Gastrocnemius medialis (tissue), 4 donors: Measurements from ENCODE around the gene CX3CL1. TPM values are rescaled to one million over a fixed set of nuclear protein-coding genes. Genes with fewer than 3 reads are reported as not detected.

Experiments
- ATAC-seq, 2 donors: fragments of 150-250 bp; one replicate each; pipeline ENCODE4 v1.9.1; 2016
- DNase-seq, 2 donors: peaks; one replicate each; pipeline ENCODE4 v3.0.0-alpha.2; 2019
- H3K27ac ChIP-seq, 4 donors: fragments of 200-600 bp; sonication (generic); 1 replicate in 1 of 4; 2 replicates in 3 of 4; pipeline ENCODE4 v1.5.1; 2016 to 2018; ENCODE audit warnings: mild to moderate bottlenecking in 2 of 4, moderate library complexity in 1 of 4
- H3K27me3 ChIP-seq, 3 donors: fragments of 200-600 bp; sonication (generic) in 2 of 3; 1 replicate in 1 of 3; 2 replicates in 2 of 3; pipeline versions ENCODE4 v1.5.1 to v1.6.0; 2016 to 2019; ENCODE audit warnings: mild to moderate bottlenecking in 1 of 3, moderate library complexity in 1 of 3
- H3K36me3 ChIP-seq, 2 donors: fragments of 200-600 bp; sonication (generic) in 1 of 2; one replicate each; pipeline ENCODE4 v1.5.1; 2017 to 2018
- H3K4me1 ChIP-seq, 2 donors: fragments of 200-600 bp; sonication (generic) in 1 of 2; one replicate each; pipeline ENCODE4 v1.5.1; 2016 to 2017; ENCODE audit warnings: mild to moderate bottlenecking in 2 of 2
- H3K4me3 ChIP-seq, 4 donors: fragments of 200-600 bp; sonication (generic) in 3 of 4; 1 replicate in 1 of 4; 2 replicates in 3 of 4; pipeline ENCODE4 v1.5.1; 2016 to 2019; ENCODE audit warnings: mild to moderate bottlenecking in 2 of 4
- H3K9me3 ChIP-seq, 3 donors: fragments of 200-600 bp; sonication (generic) in 2 of 3; 1 replicate in 1 of 3; 2 replicates in 2 of 3; pipeline ENCODE4 v1.5.1; 2016 to 2019
- CTCF ChIP-seq, 5 experiments: fragments of 450-650 bp in 3 of 5; fragments of 200-600 bp in 2 of 5; sonication (generic) in 2 of 5; IDR thresholded peaks in 4 of 5; conservative IDR thresholded peaks in 1 of 5; 1 replicate in 4 of 5; 2 replicates in 1 of 5; pipeline ENCODE4 v1.5.1; 2016 to 2019; ENCODE audit warnings: antibody characterized with exemption in 5 of 5, mild to moderate bottlenecking in 3 of 5, moderate library complexity in 3 of 5
- POLR2A ChIP-seq, 2 donors: fragments of 450-650 bp; IDR thresholded peaks; one replicate each; pipeline ENCODE4 v1.6.1; 2017; ENCODE audit warnings: antibody characterized with exemption in 2 of 2, mild to moderate bottlenecking in 2 of 2, moderate library complexity in 2 of 2
- in situ Hi-C, 4 donors: fragments of 200-750 bp; cut with MboI; loops; one replicate each; pipeline versions ENCODE4 v1.15.0 to v1.8.0; 2017; ENCODE audit warnings: low sequenced_read_pairs in 4 of 4
- intact Hi-C: fragments of 100-400 bp; cut with DNase I; formaldehyde crosslinking; loops from one replicate; pipeline ENCODE4 v1.15.1; 2023; ENCODE audit warnings: low total_unique reads
- total RNA-seq, 4 donors: library from RNA; depleted of rRNA; stranded (reverse); fragments of >200 nt; gene quantifications; one replicate each; pipeline versions ENCODE4 v1.1.0 to v1.2.3, GENCODE V29; 2016

The CX3CL1 gene
- total RNA-seq, 4 donors from 2014 or later: 2.2 to 15.7 (median 6.7) TPM

GRCh38 chr16:57406881-57407280 is 34.6 kb downstream of the CX3CL1 start:
- ATAC-seq (no peak), DNase-seq (no peak)
- no peak overlapping the region for H3K4me3 ChIP-seq
- intact Hi-C loops (no loop called here), in situ Hi-C loops (loop anchor here in 1 of 4 donors (25.0 kb wide), 1 partner anchor 320 kb away; the partner anchor contains the start of gene CPNE2)
- TF ChIP-seq CTCF (IDR thresholded peaks at IDR 0.05 in 4 of 5, conservative IDR thresholded peaks at IDR 0.05 in 1 of 5) (no peak), POLR2A (IDR thresholded peaks at IDR 0.05) (no peak)
- H3K27me3 ChIP-seq: no peaks in the 10 kb centered on the region
- H3K9me3 ChIP-seq: no peaks in the 10 kb centered on the region
- H3K27ac ChIP-seq: no peak overlapping the region
- H3K36me3 ChIP-seq: no peaks in the 10 kb centered on the region
- no peaks in the 10 kb centered on the region for H3K4me1 ChIP-seq

- in situ Hi-C loops: loop anchor here in 1 of 4 donors (25.0 kb wide), 1 partner anchor 320 kb away; the partner anchor contains the start of gene CPNE2
- H3K36me3 ChIP-seq: no peaks in the 10 kb centered on the region
- H3K4me3 ChIP-seq: no peak overlapping the region
- no peaks in the 10 kb centered on the region for H3K4me1 ChIP-seq
- no peak for DNase-seq
- intact Hi-C loops: no loop called here
- no peaks in the 10 kb centered on the region for H3K27me3 ChIP-seq
- TF ChIP-seq POLR2A (IDR thresholded peaks at IDR 0.05) (no peak), CTCF (IDR thresholded peaks at IDR 0.05 in 4 of 5, conservative IDR thresholded peaks at IDR 0.05 in 1 of 5) (no peak)
- H3K9me3 ChIP-seq: no peaks in the 10 kb centered on the region
- no peak overlapping the region for H3K27ac ChIP-seq
- ATAC-seq: no peak
Observed at GRCh38 chr16:57407521-57408353, 35.4 kb downstream of the CX3CL1 start.

- TF ChIP-seq CTCF (IDR thresholded peaks at IDR 0.05 in 4 of 5, conservative IDR thresholded peaks at IDR 0.05 in 1 of 5) (no peak), POLR2A (IDR thresholded peaks at IDR 0.05) (no peak)
- in situ Hi-C loops: loop anchor here in 1 of 4 donors (25.0 kb wide), 1 partner anchor 322 kb away; the partner anchor contains the start of gene CPNE2
- Histone ChIP-seq H3K27ac (peak overlapping the region in 3 of 4 donors; percentile 51 to 65 (median 53)), H3K4me3 (no peak overlapping the region), H3K27me3 (no peaks in the 10 kb centered on the region), H3K9me3 (no peaks in the 10 kb centered on the region), H3K36me3 (no peaks in the 10 kb centered on the region), H3K4me1 (no peaks in the 10 kb centered on the region)
- intact Hi-C loops: no loop called here
- DNase-seq (no peak), ATAC-seq (peak; percentile 58 to 80)
Observed at GRCh38 chr16:57409065-57409464, 36.8 kb downstream of the CX3CL1 start.

- ATAC-seq (no peak), DNase-seq (no peak)
- intact Hi-C loops: loop anchor here (10.0 kb wide), 1 partner anchor 315 kb away; the partner anchor contains the start of gene CPNE2
- in situ Hi-C loops: loop anchor here in 1 of 4 donors (25.0 kb wide), 1 partner anchor 323 kb away; the partner anchor contains the start of gene CPNE2
- H3K4me1 ChIP-seq: no peaks in the 10 kb centered on the region
- no peaks in the 10 kb centered on the region for H3K9me3 ChIP-seq
- no peaks in the 10 kb centered on the region for H3K36me3 ChIP-seq
- H3K27me3 ChIP-seq: no peaks in the 10 kb centered on the region
- no peak for TF ChIP-seq POLR2A (IDR thresholded peaks at IDR 0.05)
- no peak for TF ChIP-seq CTCF (IDR thresholded peaks at IDR 0.05 in 4 of 5, conservative IDR thresholded peaks at IDR 0.05 in 1 of 5)
- peak overlapping the region in 3 of 4 donors; percentile 51 to 65 (median 53) for H3K27ac ChIP-seq
- H3K4me3 ChIP-seq: no peak overlapping the region
Observed at GRCh38 chr16:57409870-57410587, 37.7 kb downstream of the CX3CL1 start.
